GM19324 (cell line): Measurements from ENCODE around the gene INPP5A.

Experiments
- ATAC-seq: cut with Tn5 transposase; IDR thresholded peaks from one replicate; pipeline ENCODE4 v1.9.1; 2021; ENCODE audit warnings: mild to moderate bottlenecking, moderate library complexity; ENCODE audit not compliant: unreplicated experiment, low FRiP score

Gene INPP5A

GRCh38 chr10:132639470-132639869, 101.9 kb downstream of the INPP5A start:
- no peak for ATAC-seq

- no peak for ATAC-seq
These were observed 102.9 kb downstream of the INPP5A start for GRCh38 chr10:132640326-132641125.

DNA sequence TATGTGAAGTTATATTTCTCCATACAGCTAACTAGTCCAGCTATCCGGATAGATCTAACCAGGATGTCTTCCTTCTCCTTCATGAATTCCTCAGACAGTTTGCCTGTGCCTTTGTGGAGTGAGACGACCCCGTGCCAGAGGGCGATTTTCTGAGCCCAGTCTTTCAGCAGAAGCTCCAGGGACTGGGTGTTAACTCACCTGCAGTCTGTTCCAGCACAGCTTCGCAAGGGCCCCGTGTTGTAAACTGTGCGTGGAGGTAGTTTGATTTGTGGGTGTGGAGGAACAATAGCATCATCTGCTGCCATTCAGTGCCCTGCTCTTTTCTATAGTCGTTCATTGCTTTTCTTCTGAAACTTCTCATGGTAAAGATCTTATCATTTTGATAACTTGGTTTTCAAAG, 103.8 kb downstream of the INPP5A start:
- ATAC-seq, result no peak

DNA sequence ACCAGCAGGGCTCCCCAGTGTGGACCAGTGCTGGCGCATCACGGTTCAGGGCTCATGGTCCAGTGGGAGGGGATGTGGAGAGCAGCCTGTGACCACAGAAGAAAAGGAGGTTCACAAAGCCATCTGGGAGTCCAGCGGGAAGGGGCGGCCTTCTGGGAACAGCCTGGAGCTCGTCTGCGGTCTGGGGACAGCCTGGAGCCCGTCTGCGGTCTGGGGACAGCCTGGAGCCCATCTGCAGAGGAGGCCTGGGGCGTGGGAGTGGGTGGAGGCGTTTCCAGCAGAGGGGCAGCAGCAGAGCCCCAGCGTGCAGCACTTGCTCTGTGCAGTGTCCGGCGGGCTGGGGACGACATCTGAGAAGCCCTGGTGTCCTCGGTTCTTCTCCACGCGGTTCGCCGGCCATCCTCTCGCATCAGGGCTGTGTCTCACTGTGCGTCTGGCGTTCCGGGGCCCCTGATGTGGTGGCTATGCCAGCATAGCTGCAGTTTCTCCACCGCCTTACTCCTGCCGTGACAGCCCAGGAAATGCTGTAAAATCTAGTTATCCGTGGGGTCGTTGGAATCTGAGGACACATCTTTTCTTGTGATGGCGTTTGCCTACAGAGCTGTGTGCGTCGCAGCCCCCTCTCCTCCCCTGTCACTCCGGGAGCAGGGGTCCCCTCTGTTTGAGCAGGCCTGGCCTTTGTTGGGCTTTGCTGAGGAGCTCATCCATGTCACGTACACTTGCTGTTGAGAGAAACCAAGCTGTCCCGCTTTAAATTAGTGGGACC, 104.6 kb downstream of the INPP5A start:
- ATAC-seq, result no peak

DNA sequence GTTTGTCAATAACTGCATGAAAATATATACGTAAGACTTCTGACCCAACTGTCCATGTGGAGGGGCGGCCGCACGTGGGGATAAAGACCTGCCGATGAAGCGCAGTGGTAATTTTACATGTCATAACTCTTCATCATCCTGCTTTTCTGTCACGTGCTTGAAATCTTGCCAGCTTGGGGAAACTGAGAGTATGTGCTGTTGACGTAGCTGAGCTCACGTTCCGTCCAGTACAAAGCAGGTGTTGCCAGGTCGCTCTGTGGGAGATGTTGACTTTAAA, 105.1 kb downstream of the INPP5A start:
- no peak for ATAC-seq

DNA sequence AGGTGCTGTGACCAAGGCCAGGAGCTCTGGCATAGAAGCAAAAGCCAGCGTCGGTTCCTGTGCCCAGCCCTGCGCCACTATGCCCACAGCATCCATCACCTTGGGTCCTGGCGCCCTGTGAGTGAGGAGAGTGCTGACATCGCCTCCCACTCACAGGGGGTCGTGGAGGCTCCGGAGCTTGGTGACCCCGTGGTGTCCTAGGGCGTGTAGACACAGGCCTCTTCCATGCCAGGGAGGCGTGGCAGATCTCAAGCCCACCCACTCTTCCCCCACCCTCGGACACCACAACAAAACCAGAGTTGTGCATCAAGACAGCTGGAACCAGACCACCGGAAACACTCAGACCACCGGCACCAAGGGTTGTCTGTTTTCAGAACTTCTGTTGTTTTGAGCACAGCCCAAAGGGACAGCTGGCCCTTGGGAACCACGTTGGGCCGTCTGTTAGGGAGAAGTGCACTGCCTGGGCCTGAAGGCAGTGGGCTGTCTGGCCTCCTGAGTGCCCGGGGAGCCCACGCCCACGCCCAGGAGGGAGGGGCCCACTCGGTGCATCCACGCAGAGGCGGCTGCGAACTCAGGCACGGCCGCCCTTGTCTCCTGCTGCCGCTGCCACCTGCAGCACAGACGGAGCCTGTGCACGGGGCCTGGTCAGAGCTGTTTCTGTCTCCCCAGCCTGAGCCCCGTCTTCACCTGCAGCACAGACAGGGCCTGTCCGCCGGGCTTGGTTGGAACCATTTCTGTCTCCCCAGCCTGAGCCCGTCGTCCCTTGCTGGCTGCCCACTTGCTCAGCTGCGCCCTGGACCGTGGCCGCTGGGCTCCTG, 106.3 kb downstream of the INPP5A start:
- ATAC-seq, result no peak

GRCh38 chr10:132644527-132645246, 107.1 kb downstream of the INPP5A start:
- no peak for ATAC-seq

GRCh38 chr10:132645247-132645530, 107.6 kb downstream of the INPP5A start:
- ATAC-seq, result no peak

GRCh38 chr10:132645630-132646442, 108.2 kb downstream of the INPP5A start:
- ATAC-seq, result no peak

DNA sequence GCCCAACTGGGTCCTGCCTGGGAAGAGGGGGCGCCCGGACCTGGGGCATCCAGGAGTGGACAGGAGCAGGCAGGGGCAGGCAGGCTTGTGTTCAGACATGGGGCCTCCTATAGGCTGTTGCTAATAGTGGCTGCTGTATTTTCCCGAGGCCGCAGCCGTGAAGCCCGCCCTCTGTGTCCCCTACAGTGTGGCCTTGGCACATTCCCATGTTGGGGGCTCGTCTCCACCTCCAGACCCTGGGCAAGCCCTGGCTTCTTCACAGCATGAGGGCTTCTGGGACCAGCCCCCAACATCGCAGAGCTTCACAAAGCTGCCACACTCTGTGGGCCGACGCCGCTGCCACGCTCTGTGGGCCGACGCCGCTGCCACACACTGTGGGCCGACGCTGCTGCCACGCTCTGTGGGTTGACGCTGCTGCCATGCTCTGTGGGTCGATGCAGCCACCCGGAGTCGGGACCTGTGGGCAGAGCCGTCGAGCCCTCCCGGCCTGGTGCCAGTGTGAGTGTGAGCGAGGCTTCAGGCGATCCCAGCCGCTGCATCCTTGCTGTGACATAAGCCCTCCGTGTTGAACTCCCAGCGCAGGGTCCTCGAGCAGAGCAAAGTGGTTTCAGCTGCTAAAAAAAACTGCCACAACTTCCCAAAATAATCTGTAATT, 109.0 kb downstream of the INPP5A start:
- no peak for ATAC-seq

DNA sequence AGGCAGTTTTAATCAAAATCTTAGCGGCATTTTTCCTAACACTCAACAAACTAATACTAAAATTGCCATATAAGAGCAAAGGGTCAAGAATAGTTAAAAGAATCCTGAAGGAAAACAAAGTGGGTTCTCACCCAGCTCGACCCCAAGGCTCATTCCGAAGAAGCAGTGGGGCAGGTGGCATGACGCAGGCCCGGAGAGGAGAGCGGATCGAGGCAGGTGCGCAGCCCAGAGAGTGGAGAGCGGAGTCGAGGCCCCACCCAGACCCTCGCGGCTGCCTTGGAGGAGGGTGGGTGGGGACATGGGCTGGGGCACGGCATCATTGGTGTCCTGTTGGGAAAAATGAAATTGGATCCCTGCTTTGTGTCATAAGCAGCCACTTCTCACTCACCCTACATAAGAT, 109.8 kb downstream of the INPP5A start:
- ATAC-seq, result no peak

DNA sequence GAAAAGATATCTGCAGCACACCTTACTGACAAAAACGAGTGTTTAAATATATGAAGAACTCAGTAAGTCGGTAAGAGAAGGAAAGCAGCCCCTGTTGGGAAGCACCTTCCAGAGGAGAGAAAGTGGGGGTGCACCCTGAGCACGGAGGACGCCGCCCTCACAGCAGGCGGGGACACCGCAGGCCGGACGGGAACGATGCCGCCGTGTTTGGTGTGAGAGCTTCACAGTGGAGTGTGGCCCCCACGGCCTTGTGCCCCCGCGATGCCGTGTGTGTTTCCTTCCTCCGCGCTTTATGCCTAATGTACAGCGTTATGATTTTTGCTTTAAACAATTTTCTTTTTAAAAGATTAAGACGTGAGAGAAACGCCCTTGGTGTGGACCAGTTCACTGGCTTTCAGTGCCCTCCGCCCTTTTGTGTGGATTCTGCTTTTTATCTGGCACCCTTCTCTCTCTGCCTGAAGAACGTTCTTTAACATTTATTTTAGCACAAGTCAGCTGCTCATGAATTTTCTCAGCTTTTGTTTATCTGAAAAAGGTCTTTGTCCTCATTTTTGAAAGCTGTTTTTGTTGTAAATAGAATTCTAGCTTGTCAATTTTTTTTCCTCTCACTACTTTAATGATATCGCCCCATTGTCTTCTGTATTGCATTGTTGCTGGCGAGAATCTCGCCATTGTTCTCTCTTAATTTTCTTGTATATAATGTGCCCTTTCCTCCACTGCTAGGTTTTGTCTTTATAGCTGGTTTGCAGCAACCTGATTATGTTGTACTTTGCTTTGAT, 110.7 kb downstream of the INPP5A start:
- no peak for ATAC-seq

DNA sequence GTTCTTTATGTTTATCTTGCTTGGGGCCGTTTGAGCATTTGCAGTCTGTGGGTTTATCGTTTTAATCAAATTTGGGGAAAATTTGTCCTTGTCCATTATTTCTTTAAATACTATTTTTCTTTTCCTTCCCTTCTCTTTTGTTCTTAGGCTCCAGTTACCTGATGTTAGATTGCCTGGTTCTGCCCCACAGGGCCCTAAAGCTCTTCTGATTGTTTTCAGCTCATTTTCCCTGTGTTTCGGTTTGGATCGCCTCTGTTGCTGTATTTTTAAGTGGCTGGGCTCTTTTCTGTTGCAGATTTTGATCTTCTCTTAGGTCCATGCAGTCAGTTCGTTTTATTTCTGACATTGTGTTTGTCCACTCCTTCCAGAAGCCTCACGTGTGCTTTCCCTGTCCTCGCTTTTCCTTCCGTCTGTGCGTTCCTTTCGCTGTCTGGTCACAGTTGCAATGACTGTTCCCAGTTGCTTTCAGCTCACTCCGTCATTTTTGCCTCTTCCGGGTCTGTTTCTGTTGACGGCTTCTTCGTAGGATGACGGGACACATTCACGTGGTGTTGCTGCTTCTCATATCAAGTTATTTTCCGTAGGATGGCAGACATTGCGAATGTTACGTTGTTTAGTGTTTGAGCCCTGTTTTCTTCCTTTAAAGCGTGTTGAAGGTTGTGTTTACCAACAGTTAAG, 111.4 kb downstream of the INPP5A start:
- ATAC-seq, result no peak

DNA sequence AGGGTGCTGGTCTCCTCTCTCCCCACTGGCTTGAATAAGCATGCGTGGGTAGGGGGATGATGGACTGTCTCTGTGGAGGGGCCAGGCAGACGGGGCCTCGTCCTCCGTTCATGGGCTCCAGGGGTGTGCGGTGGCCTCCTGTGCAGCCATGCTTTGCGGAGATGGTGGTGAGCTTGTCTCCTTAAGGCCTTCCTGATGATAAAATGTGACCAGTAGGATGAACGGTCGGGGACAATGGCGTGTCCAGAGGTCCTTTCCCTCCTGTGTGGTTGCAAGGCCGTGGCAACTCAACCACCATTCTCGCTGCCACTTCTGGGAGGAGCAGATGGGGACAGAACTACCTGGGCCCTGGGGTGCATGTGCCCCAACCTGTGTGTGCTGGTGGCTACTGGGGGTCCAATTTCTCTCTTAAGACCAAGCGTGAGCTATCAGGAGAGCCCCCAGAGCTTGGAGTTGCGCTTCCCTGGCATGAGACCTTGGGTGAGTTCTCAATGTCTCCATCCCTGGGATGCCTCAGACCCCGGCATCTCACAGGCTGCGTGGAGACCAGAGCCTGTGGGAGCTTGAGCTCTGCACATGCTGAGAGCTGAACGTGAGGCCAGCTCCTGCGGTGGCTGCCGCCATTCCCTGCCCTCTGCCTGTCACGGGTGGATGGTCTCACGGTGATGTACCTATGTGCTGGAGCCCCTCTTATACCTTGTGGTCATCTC, 112.2 kb downstream of the INPP5A start:
- ATAC-seq, result no peak

GRCh38 chr10:132650611-132651250, 113.1 kb downstream of the INPP5A start:
- no peak for ATAC-seq

- no peak for ATAC-seq
These were observed 114.0 kb downstream of the INPP5A start for GRCh38 chr10:132651511-132652029.

GRCh38 chr10:132652446-132652845, 114.9 kb downstream of the INPP5A start:
- no peak for ATAC-seq
